SHP77 treated with DMSO at 0.1 percent for 48 hours (cell line): ENCODE data around the gene ARHGAP26.
A peak's percentile ranks its signal among the peaks of the same experiment; 100 is the strongest.

Experiments used
- DNase-seq: peaks from one replicate; lab custom pipeline; 2025; lab: John Stamatoyannopoulos, UW

The ARHGAP26 gene

DNA sequence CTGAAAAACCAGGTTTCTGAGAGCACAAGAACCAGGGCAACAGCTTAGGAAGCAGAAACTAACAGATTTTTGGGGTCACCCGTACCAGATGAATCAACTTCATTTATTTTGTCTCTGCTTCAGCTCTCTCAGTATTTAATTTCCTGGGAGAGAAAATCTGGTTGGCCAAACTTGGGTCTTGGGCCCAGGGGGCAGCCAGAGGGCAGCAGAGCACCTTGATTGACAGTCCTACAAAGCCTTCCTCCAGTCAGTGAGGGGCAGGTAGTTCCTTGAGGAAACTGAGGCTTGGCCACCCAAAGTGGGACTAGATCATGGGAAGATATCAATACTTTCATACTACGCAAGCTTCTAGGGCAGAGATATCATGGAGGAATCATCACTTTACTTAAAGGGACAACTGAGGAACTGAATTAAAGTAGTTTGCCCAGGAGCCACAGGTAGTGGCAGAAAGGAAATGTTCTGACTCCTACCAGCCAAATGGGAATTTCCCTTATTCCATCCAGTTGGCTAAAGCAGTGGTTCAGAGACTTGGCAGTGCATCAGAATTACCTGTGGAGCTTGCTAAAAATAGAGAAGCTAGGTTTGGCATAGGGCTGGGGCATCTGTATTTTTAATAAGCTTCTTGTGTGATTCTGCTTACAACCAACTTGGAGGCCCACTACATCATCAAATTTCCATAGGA lies 21.5 kb upstream of the ARHGAP26 start:
- DNase-seq: no peak

- DNase-seq: no peak
These were observed 20.9 kb upstream of the ARHGAP26 start for GRCh38 chr5:142749321-142749720.

DNA sequence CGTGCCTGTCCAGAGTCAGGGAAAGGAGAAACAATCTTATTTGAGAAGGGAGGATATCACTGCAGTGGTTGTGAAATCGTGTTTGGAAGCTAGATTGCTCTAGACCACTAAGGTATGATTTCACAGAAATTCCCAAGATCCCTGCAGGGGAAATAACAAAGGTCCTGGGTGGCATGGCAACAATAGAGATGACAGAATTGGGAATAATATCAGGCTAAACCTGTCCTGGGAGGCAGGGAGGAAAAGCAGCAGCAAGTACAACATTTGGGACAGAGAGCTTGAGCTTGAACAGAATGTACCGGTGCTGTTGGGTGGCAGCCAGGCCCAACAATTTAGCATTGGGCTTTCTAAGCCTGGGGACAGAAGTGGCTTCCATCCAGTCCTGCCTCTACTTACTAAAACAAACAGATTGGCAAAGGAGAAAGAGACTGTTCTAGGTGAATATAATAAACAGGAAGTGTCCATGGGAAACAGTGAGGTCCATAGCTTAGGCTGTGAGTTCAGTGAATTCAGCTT lies 17.0 kb upstream of the ARHGAP26 start:
- DNase-seq: no peak

DNA sequence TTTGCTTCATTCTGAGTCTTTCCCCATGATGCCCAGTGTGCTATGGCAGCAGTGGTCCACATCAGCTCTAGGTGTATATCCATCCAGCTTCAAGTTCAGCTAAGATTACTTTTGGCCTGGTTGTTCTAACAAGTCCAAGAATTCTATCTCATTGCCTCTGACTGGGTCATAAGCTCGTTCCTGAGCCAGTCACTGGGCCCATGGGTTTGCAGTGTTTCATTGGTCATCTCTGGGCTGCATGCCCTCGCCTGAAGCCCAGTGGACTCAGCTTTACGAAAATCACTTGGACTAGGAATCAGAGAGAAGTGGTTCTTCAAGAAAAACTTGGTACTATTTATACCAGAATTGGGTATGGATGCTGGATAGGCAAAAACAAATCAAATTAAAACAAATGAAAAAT lies 16.1 kb upstream of the ARHGAP26 start:
- DNase-seq: no peak

DNA sequence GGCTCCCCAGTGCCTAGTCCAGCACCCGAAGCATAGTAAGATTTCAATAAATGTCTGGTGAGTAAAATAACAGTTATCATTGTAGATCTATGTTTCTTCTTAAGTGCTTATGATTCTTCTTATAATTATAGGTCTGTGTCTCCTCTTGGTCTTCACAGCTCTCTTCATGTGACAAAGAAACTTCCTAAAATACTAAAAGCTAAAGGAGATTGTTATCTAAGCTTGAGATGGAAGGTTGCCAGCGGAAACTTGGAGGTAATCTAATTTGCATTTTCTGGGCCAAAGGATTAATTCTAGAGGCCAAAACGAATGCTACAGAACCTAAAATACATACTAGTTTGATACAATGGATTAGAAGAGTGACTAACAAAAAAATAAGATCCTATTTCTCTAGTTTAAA lies 13.6 kb upstream of the ARHGAP26 start:
- DNase-seq: no peak

DNA sequence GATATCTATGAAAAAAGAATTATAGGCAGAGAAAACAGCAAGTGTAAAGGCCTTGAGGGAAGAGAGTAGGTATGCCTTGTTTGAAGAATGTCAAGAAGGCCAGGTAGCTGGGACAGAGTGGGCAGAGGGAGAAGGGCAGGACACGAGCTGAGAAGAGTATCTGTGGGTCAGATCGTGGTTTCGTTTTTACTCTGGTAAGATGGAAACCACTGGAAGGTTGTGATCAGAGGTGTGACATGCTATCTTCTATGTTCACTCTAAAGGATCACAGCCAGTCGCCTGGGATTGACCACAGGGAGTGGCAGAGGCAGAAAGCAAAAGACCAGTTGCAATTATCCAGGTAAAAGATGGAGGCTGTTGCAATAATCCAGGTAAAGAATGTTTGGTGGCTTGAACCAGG lies 12.6 kb upstream of the ARHGAP26 start:
- DNase-seq: no peak

DNA sequence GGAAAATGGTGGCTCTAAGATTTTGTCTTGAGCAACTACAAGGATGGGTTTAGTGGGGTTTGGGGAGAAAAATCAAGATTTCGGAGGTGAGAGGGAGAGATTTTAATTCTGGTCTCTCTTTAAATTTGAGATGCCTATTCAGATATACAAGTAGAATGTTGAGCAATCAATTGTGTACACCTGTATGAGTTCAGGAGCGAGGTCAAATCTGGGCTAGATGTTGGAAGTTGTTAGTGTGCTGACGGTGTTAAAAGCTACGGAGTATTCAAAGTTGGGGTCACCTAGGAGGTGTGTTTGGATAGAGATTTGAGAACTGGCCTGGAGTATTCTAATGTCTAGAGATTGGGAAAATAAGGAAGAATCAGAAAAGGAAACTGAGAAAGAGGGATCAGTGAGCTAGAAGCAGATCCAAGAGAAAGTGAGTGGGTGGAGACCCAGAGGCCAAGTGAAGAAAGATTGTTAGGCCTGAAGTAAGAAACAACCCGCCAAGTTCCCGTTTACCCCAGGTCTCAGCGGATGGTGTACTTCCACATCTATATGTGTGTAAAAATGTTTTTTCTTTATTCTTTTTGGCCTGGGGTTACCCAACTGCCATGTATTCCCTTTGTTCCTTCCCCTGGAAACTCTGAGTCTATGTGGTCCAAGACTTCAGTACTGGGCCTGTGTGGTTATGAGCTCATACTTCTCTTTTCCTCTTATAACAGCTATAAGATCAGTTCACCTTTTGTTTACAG lies 11.9 kb upstream of the ARHGAP26 start:
- no peak for DNase-seq

DNA sequence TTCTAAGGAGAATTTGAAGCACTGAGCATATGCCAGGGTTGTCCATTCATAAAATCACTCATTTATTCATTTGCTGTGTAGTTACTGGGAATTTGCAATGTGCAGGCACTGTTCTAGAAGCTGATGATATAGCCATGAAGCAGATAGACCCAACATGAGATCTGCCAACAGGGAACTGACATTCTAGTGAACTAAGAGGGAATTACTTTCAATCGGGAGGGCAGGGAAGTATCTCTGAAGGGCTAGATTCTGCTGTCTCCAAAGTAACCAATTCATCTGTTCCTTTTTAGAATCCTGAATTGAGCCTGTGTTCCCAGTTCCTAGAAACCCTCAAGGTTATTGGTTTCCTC lies 11.4 kb upstream of the ARHGAP26 start:
- no peak for DNase-seq

- DNase-seq: no peak
These were observed 6.5 kb upstream of the ARHGAP26 start for GRCh38 chr5:142763701-142764100.

- no peak for DNase-seq
These were observed 3.0 kb upstream of the ARHGAP26 start for GRCh38 chr5:142767178-142767577.

- no peak for DNase-seq
These were observed 2.3 kb upstream of the ARHGAP26 start for GRCh38 chr5:142767911-142768310.

DNA sequence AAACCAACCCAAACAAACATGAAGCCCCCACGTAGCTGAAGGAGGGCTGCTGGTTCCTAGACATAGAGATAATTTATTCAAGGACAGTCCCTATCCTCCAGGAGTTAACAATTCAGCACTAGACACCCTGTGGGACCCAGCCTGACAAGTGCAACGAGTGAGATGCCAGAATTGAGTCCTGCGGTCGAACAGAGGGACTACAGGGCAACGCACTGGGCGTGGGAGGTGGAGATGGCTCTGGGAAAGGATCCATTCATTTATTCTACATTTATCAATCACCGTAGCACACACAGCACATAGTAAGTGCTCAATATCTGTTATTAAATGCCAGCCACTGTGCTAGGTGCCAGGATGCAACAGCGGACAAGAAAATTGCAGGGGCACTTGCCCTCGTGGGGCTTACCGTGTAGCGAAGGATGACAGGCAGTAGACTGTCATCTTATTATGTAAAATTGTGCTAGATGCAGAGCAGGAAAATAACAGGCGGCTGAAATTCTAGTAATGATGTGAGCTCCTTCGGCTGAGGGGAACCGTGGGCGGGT lies 855 bp upstream of the ARHGAP26 start:
- no peak for DNase-seq

- peak; percentile 35 for DNase-seq
These were observed 753 bp downstream of the ARHGAP26 start for GRCh38 chr5:142770650-142771609.

- no peak for DNase-seq
These were observed 1.5 kb downstream of the ARHGAP26 start for GRCh38 chr5:142771666-142772065.

GRCh38 chr5:142772446-142773293 lies 2.5 kb downstream of the ARHGAP26 start:
- DNase-seq: no peak

GRCh38 chr5:142777099-142777498 lies 6.9 kb downstream of the ARHGAP26 start:
- DNase-seq: no peak

GRCh38 chr5:142777850-142778249 lies 7.7 kb downstream of the ARHGAP26 start:
- no peak for DNase-seq

DNA sequence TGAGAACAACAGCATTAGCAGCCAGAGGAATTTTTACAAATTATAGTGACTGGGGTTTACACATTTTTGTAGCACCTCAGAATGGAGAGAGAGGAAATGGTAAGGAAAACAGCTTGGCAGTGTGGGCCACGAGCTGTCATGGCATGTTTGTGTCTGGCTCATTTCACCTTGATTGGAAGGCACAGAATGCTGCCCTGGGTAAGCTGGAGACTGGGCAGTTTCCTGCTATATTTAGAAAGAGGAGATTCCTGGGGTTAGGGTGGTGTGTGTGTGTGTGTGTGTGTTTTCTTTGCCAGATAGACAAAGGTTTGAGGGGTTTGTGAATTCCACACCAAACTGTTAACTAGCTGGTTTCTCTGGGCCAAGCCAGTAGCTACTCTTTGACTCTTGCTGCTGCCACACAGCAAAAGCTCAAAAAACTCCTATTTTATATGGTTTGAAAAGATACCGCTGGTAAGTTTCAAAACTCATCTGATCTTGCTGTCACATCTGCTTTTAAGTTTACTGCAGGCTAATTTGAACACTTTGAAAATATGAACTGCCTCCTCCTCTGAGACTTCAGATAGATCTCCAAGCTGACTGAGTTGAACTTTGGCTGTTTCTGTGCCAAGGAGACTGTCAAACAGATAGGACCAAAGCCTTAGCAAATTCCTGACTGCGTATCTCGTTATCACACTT lies 9.1 kb downstream of the ARHGAP26 start:
- no peak for DNase-seq

GRCh38 chr5:142780871-142781270 lies 10.7 kb downstream of the ARHGAP26 start:
- DNase-seq: no peak

DNA sequence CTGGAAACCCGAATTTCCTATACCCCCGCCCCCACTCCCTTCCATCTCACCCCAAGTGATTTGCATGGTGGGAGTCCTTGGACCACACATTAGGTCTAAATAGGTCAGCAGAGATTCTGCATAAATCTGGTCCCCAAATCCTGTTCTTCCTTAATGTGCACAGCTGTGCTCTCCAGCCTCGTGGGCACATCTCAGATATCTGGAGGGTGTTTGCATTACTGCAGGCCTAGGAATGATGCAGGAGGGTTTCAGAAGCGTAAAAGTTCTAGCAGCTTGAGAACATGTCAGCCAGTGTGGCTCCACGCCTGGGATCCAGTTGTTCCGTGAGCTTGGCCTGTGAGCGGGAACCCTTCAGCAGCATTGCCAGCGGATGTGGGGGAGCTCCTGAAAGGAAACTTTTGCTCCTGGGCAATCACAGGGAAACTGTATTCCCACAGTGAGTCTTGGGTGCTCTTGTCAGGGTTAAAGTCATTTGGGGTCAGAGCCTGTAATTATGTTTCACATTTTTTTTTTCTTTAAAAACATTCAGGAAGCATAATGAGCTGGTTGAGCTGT lies 12.9 kb downstream of the ARHGAP26 start:
- no peak for DNase-seq
